RKO (cell line): ENCODE data around the gene NOTCH2.
"Not testable (repeated sequence)": the region's sequence is repeated elsewhere in the genome, so short reads cannot be mapped to it uniquely, and the experiment has no call there.

Experiments
- DNase-seq: peaks from one replicate; pipeline ENCODE4 v3.0.0-alpha.2; 2016; ENCODE audit warnings: low spot score

NOTCH2 gene

DNA sequence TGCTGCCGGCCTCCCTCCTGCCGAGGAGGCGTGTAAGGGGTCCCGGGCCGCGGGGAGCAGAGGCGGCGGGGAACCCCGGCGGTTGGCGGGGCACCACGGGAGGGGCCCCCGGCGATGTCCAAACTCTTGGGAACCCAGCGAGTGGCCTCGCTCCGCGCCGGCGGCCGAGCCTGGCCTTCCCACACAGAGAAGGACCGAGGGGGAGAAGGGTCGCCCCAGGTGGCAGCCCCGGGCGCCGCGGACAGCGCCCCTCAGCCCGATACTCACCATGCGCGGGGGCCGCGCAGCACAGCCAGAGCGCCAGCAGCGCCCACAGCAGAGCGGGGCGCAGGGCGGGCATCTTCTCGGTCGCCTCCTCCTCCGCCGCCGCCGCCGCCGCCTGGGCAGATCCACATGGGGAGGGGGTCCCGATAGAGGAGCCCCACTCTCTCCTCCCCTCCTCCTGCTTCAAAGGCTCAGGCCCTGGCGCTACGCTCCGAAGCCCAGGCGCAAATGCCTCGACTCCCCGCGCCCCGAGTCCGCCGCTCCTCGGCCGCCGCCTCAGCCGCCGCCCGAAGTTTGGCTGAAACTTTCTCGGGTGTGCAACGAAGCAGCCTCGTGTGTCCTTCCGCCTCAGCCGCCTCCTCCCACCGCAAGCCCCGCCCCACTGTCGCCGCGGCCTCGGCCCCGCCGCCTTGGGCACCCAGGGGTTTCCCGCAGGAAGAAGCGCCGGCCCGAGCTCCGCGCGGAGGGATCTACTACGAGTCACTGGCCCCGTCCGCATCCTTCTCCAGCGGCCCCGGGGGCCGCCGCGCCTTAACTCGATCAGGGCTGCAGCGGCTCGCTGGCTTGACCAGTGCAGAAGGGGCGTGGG is at the start of gene NOTCH2:
TSS of gene NOTCH2 (minus strand) at position 596 of the 853 bp plus-strand sequence. CDS start at position 340, 256 bp downstream.
- DNase-seq = peak; percentile 3

DNA sequence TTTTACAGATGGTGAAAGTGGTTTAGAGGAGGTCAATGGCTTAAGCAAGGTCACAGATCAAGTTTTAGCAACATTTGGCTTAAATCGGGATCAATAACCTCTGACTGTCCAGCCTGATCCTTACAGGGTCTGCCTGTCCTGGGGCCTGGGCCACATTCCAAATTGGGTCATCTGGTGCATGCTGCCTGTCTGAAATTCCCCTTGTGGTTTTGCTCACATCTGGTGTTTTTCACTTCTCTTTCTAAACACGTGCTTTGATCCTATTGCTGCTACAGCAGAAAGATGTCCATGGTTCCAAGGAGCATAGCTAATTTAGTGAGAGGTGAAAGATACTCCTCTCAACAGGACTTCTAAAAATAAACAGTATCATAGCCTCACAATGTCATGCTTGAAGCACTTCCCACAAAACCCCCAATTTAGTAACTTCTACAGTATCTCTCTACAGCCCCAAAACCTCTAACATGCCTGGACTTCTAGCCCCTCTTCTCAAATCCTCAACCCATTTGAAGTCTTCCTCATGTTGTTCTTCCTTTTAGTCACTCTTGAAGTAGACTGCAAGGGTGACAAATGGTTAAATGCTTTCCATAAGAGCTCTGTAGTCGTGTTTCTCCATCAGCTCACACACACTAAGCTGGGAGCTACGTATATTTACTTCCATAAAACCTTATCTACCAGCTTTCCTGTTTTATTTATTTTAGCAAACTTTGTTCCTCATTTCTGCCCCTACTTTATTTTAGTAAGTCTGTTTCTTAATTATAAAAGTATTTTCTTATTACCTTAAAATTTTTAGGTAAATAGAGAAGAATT is 48.1 kb upstream of the NOTCH2 start:
- not testable (repeated sequence) for DNase-seq

DNA sequence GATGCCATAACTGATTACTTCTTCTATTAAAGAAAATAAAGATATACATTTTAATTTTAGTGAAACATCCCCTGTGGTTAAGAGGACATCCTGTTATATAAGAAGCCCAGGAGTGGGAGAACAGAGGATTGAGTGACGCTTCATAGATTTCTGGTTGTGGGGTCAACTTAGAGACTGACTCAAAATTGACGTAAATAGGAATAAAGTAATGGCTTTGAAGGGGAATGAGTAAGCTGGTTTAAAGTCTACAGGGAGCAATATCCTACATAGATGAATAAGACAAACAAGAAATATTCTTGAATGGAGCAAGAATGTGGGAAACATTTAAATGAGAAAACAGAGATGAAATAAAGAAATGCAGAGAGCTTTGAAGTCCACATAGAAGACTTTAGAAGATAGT is 46.6 kb upstream of the NOTCH2 start:
- DNase-seq = not testable (repeated sequence)

DNA sequence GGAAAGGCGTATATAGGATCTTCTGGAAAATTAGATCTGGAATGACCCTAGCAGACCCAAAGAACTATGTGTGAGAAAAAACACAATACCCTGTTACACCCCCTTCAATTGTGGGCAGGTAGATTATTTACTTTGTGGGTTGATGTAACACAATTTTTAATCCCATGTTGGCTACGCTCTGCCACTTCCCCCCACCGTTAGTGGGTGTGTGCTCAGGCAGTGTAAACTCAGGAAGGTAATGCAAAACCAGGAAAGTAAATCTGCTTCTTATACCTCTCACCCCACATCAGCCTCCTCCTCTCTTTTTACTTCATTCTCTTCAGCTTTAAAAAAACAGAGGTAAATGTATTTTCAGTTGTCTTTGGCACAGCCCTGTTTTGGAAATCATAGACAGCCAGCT is 43.7 kb upstream of the NOTCH2 start:
- not testable (repeated sequence) for DNase-seq

- DNase-seq = not testable (repeated sequence)
These were observed 42.8 kb upstream of the NOTCH2 start for GRCh38 chr1:120112212-120112611.

GRCh38 chr1:120111771-120112170 is 42.3 kb upstream of the NOTCH2 start:
- DNase-seq = not testable (repeated sequence)

GRCh38 chr1:120111008-120111407 is 41.5 kb upstream of the NOTCH2 start:
- not testable (repeated sequence) for DNase-seq

DNA sequence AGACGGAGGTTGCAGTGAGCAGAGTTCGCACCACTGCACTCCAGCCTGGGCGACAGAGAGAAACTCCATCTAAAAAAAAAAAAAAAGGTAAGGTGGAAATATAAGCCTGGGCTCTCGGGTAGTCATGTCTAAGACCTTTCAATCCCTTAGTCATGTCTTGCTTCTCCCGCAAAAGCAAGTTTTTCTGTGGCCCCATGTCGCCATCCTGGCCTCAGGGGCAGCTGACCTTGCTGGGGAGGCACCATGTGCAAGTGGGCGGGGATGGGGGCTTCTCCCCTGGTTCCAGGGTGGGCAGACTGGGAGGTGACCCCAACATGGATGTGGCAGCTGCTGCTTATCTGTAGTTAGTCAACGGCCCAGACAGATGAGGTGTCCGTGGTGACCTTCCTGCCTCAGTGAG is 40.2 kb upstream of the NOTCH2 start:
- not testable (repeated sequence) for DNase-seq

- DNase-seq = not testable (repeated sequence)
These were observed 39.7 kb upstream of the NOTCH2 start for GRCh38 chr1:120109180-120109579.

DNA sequence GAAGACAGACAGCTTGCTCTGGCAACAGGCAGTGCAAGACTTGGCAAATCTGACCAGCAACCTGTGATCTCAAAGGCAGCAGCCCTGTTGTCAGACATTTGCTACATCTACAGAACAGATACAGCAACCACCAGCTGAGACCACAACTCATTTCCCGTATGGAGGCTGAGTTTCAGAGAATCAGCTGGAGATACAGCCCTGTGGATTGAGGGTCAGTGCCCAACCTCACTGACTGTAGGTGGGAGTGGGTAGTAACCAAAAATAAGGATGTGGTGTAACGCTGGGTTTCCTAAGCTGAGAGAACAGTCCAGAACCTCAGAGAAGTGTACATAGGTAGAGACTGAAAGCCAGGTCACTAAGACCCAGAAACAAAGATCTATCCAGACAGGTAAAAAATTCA is 35.8 kb upstream of the NOTCH2 start:
- not testable (repeated sequence) for DNase-seq

- not testable (repeated sequence) for DNase-seq
These were observed 34.3 kb upstream of the NOTCH2 start for GRCh38 chr1:120103768-120104167.

DNA sequence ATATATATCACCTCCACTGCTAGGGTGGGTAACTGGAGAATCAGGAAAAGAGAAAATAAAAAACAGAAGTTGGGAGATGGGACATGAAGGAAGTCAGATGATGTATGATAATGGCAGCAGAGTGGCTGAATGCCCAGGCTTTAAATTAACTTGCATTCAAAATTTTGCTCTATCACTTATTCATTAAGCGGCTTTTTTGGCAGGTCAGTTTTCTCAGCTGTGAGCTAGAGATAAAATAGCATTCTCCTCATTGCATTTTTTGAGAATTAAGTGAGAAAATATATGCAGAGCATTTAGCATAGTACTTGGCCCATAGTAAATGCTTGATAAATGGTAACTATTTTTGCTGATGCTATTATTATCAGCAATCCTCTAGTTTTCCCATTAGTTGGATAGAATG is 32.1 kb upstream of the NOTCH2 start:
- not testable (repeated sequence) for DNase-seq

- not testable (repeated sequence) for DNase-seq
These were observed 31.1 kb upstream of the NOTCH2 start for GRCh38 chr1:120100590-120100989.

DNA sequence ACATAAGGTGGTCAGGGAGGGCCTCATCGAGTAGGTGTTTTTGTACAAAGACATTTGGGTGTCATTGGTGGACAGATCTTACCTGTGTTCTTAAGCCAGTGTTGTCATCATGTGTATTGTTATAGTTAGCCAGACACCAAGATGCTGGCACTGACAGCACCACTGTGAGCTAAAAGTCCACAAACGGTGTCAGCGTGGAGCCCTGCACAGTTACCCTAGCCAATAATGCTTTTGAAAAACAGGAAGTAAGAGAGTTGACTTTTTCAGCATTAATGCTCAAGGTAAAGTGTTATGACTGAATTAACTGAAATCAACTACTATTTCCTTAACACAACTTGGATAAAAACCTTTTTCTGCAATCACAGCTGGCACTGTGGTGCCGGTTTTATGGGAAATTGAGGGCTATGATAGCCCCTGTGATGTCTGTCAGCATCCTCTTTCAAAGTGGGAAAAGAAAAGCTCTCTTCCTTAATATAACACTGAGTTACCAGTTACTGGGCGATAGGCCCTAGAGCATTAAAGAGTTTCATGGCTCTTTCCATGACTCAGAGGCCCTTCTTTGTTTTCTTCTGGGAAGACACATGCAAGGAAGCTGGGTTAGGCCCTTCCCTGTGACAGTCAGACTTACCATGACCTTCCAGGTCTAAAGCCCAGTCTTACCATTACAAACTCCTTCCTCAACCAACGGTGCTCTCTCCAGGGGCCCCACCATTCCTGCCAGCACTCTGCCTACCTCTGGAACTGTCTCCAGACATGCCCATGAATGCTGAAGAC is 29.7 kb upstream of the NOTCH2 start:
- DNase-seq = not testable (repeated sequence)

DNA sequence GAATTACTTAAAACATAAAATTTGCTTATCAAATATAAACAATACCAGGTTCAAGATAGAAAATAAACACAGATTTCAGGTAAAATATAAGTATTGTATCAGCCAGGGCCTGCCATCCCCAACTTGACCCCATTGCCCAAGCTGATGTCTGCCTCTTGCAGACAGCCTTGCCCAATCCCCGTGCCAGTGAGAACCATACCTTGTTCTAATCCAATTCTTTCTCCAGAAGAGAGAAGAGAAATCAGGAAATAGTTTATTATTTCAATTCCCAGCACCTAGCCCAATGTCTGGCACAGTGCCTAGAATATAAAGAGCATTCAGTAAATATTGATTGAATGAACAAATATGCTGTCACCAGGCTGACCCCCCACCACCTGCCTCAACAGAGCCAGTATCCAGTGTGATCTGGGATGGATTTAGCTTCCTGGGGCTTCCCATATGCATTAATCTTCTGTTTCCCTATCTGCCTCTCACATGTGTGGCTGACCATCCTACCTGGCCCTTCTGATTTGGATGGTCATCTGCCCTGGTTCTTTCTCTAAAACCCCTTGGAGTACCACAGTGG is 27.6 kb upstream of the NOTCH2 start:
- not testable (repeated sequence) for DNase-seq

GRCh38 chr1:120093548-120094181 is 24.2 kb upstream of the NOTCH2 start:
- DNase-seq = not testable (repeated sequence)

DNA sequence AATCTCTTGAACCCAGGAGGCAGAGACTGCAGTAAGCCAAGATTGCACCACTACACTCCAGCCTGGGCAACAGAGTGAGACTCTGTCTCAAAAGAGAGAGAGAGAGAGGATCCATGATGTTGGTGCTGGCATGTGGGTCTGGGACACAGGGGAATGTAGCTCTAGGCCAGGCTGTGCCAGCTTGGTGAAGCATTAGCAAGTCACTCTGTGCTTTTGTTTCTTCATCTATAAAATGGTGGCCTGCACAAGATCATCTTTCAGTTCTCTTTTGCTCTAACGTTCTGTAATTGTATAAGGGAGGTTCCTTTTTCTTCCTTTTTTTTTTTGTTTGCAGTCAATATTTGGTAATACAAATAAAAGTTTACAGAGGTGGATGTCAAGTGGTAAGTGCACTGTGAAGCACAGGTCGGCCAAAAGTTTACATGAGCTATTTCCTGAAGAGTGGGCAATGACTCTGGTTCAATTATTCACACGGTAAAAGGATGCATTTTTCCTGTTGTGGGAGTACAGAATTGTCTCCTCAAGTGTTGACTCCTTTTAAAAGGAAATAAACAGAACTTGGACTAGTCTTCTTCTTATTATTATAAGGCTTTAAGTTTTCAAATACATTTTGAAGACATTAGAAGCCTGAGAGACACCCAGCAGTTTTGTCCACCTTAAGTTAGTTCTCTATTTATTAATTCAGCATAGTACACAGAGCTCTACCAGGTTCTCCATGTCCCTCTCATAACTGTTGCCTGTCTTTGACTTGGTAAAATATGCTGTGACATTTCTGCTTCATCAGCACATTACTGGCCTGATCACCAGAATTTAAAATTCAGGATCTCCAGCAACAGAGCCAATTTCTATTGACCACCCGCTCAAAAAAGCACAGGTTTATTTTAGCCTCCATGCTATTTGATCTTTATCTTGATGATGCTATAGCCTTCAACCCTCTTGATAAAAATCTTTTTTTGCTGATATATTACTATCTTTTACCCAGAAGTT is 23.1 kb upstream of the NOTCH2 start:
- not testable (repeated sequence) for DNase-seq

DNA sequence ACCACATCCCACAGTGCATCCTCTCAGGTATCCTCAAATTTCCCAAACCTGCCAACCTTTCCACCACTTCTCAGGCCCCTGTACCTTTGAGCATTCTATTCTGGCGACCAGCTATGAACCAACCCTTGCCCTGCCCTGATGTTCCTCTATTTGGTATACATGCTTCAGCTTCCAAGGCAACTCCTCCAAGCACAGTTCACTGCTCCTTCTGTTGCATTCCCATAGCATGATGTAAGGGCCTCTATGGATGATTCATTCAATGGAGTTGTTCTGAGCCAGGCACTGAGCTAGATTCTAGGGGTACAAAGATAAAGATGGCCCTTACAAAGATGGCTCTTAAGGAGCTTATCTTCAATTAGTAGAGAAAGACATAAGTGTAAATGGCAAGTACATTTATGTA is 21.4 kb upstream of the NOTCH2 start:
- not testable (repeated sequence) for DNase-seq

GRCh38 chr1:120087959-120088358 is 18.5 kb upstream of the NOTCH2 start:
- DNase-seq = peak; percentile 89

DNA sequence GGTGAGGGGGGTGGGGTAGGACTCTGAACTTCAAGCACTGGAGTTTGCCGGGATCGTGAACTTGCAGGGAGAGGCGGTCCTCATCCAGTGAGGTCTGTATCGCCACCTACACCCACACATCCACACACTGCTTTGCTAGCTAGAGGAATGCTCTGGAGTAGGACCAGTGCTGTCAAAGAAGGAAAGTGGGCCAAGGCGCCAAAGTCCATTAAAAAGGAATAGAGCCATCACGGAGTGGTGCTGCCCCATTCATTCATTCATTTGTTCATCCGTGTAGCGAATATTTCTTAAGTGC is 405 bp upstream of the NOTCH2 start:
- not testable (repeated sequence) for DNase-seq
